Hepatocyte (in vitro differentiated cells): ENCODE results near the gene TADA3. TPM values are rescaled to one million over a fixed set of nuclear protein-coding genes. Genes with fewer than 3 reads are reported as not detected.

Experiments used
- DNase-seq: peaks from one replicate; pipeline ENCODE4 v3.0.0-alpha.2; 2016; ENCODE audit warnings: low spot score
- H2AFZ ChIP-seq: fragments of 200-600 bp; sonication (generic); 2 replicates; pipeline ENCODE4 v1.6.0; 2016; ENCODE audit warnings: antibody characterized with exemption, mild to moderate bottlenecking
- H3K27ac ChIP-seq: fragments of 200-600 bp; sonication (generic); 2 replicates; pipeline ENCODE4 v1.5.1; 2016; ENCODE audit warnings: mild to moderate bottlenecking
- H3K27me3 ChIP-seq: fragments of 200-600 bp; sonication (generic); 2 replicates; pipeline ENCODE4 v1.6.1; 2016
- H3K36me3 ChIP-seq: fragments of 200-600 bp; sonication (generic); replicated peaks from 2 replicates; pipeline ENCODE4 v1.5.1; 2016; ENCODE audit warnings: low read depth; ENCODE audit not compliant: insufficient read depth
- H3K4me1 ChIP-seq: fragments of 200-600 bp; sonication (generic); 2 replicates; pipeline ENCODE4 v1.5.1; 2016; ENCODE audit warnings: mild to moderate bottlenecking, moderate library complexity; ENCODE audit not compliant: insufficient read depth
- H3K4me2 ChIP-seq: fragments of 200-600 bp; sonication (generic); 2 replicates; pipeline ENCODE4 v1.6.0; 2016
- H3K4me3 ChIP-seq: fragments of 200-600 bp; sonication (generic); 2 replicates; pipeline ENCODE4 v1.5.1; 2016; ENCODE audit warnings: mild to moderate bottlenecking
- H3K79me2 ChIP-seq: fragments of 200-600 bp; sonication (generic); 2 replicates; pipeline ENCODE4 v1.6.0; 2017; ENCODE audit warnings: mild to moderate bottlenecking
- H3K9me2 ChIP-seq: fragments of 200-600 bp; sonication (generic); replicated peaks from 2 replicates; pipeline ENCODE4 v1.6.0; 2017; ENCODE audit warnings: mild to moderate bottlenecking; ENCODE audit not compliant: insufficient read depth
- H3K9me3 ChIP-seq: fragments of 200-600 bp; sonication (generic); 2 replicates; pipeline ENCODE4 v1.5.1; 2016; ENCODE audit warnings: low read depth, mild to moderate bottlenecking
- H4K20me1 ChIP-seq: fragments of 200-600 bp; sonication (generic); 2 replicates; pipeline ENCODE4 v1.6.0; 2016; ENCODE audit warnings: mild to moderate bottlenecking; ENCODE audit not compliant: insufficient read depth, poor library complexity, severe bottlenecking
- CTCF ChIP-seq: fragments of 200-600 bp; sonication (generic); IDR thresholded peaks from 2 replicates; pipeline ENCODE4 v1.5.1; 2016; ENCODE audit warnings: antibody characterized with exemption, mild to moderate bottlenecking; ENCODE audit not compliant: poor library complexity
- EZH2 ChIP-seq: fragments of 200-600 bp; sonication (generic); IDR thresholded peaks from 2 replicates; pipeline ENCODE4 v1.6.1; 2016; ENCODE audit warnings: antibody characterized with exemption, mild to moderate bottlenecking, borderline replicate concordance
- EZH2phosphoT487 ChIP-seq: fragments of 200-600 bp; sonication (generic); IDR thresholded peaks from one replicate; pipeline ENCODE4 v1.6.1; 2018; ENCODE audit warnings: antibody characterized with exemption, mild to moderate bottlenecking, low read depth, moderate library complexity; ENCODE audit not compliant: unreplicated experiment, severe bottlenecking
- WGBS: methylation state at CpG from one replicate; pipeline ENCODE4 v1.1.6; 2016; ENCODE audit warnings: low lambda C conversion rate; ENCODE audit errors: missing lambda C conversion rate; 5-methylcytosine and 5-hydroxymethylcytosine counted together
- polyA plus RNA-seq: library from polyadenylated mRNA; unstranded; fragments of >200 nt; fragmentation: Nextera tagmentation; extraction: Ambion mirVana; gene quantifications from 2 replicates; pipeline ENCODE4 v1.2.1, GENCODE V29; 2016
- total RNA-seq: library from RNA; depleted of rRNA; stranded (reverse); fragments of >200 nt; gene quantifications from 2 replicates; pipeline ENCODE4 v1.2.3, GENCODE V29; 2014

The TADA3 gene
- total and polyA plus RNA-seq, 2 experiments from 2014 or later: 61.2 to 65.5 TPM

GRCh38 chr3:9731206-9732079 is 60.8 kb downstream of the TADA3 start, which contains the start of gene BRPF1:
Gene BRPF1 (plus strand): TSS chr3:9731735. CDS start chr3:9734141, 2,406 bp downstream.
- Histone ChIP-seq H3K4me2 (peak within 1 kb of the TSS; percentile 98), H3K9me3 (no peaks in the 10 kb centered on the region), H2AFZ (peak within 1 kb of the TSS; percentile 92), H3K27me3 (no peaks in the 10 kb centered on the region), H3K4me3 (peak within 1 kb of the TSS; percentile 100), H3K4me1 (peaks cover 12% of the 10 kb centered on the region), H3K9me2 (no peaks in the 10 kb centered on the region), H3K79me2 (peaks cover 37% of the 10 kb centered on the region), H4K20me1 (peaks cover 15% of the 10 kb centered on the region), H3K36me3 (no peaks in the 10 kb centered on the region), H3K27ac (peak within 1 kb of the TSS; percentile 100)
- WGBS: under 1% methylated on average over 49 of the region's 88 CpGs
- TF ChIP-seq EZH2: no peak
- no peak for TF ChIP-seq EZH2phosphoT487
- no peak for TF ChIP-seq CTCF
- peak; percentile 100 for DNase-seq

- H3K4me3 ChIP-seq: peak overlapping the region; percentile 25
- H3K4me1 ChIP-seq: peaks cover 12% of the 10 kb centered on the region
- no peaks in the 10 kb centered on the region for H3K9me2 ChIP-seq
- H3K4me2 ChIP-seq: peak overlapping the region; percentile 70
- peaks cover 15% of the 10 kb centered on the region for H4K20me1 ChIP-seq
- H2AFZ ChIP-seq: peak overlapping the region; percentile 55
- peaks cover 35% of the 10 kb centered on the region for H3K79me2 ChIP-seq
- no peak for TF ChIP-seq EZH2
- TF ChIP-seq EZH2phosphoT487: no peak
- TF ChIP-seq CTCF: no peak
- H3K9me3 ChIP-seq: no peaks in the 10 kb centered on the region
- no peaks in the 10 kb centered on the region for H3K36me3 ChIP-seq
- WGBS: 3% methylated on average over 10 of the region's 17 CpGs
- H3K27ac ChIP-seq: peak overlapping the region; percentile 64
- no peak for DNase-seq
- H3K27me3 ChIP-seq: no peaks in the 10 kb centered on the region
These were observed 61.5 kb downstream of the TADA3 start for GRCh38 chr3:9730657-9731205.

Other genes starting within 250 kb of the TADA3 start
- gene LHFPL4, start 238.7 kb downstream of the TADA3 start, total RNA-seq: not detected in 2 replicates
- 0.09 and 0.34 TPM in 2 replicates for gene LHFPL4, start 238.7 kb downstream of the TADA3 start, polyA plus RNA-seq
- gene MTMR14, start 143.0 kb downstream of the TADA3 start, total RNA-seq: 26.9 and 27.1 TPM in 2 replicates
- 34.8 and 40.2 TPM in 2 replicates for gene MTMR14, start 143.0 kb downstream of the TADA3 start, polyA plus RNA-seq
- gene CPNE9, start 88.6 kb downstream of the TADA3 start, total RNA-seq: not detected in 2 replicates
- not detected in 2 replicates for gene CPNE9, start 88.6 kb downstream of the TADA3 start, polyA plus RNA-seq
- gene BRPF1, start 60.7 kb downstream of the TADA3 start, total RNA-seq: 9.6 and 10.7 TPM in 2 replicates
- gene BRPF1, start 60.7 kb downstream of the TADA3 start, polyA plus RNA-seq: 9.1 and 9.3 TPM in 2 replicates
- gene OGG1, start 42.5 kb downstream of the TADA3 start, total RNA-seq: 34.7 and 38.7 TPM in 2 replicates
- 43.2 and 48.9 TPM in 2 replicates for gene OGG1, start 42.5 kb downstream of the TADA3 start, polyA plus RNA-seq
- gene CAMK1, start 22.5 kb downstream of the TADA3 start, total RNA-seq: 9.7 and 11.8 TPM in 2 replicates
- 12.4 and 16.1 TPM in 2 replicates for gene CAMK1, start 22.5 kb downstream of the TADA3 start, polyA plus RNA-seq
- 175 and 182 TPM in 2 replicates for gene ARPC4, start 609 bp upstream of the TADA3 start, total RNA-seq
- gene ARPC4, start 609 bp upstream of the TADA3 start, polyA plus RNA-seq: 132 and 149 TPM in 2 replicates
- gene TTLL3, start 17.8 kb upstream of the TADA3 start, total RNA-seq: 20.5 and 21.5 TPM in 2 replicates
- 27.4 and 52.2 TPM in 2 replicates for gene TTLL3, start 17.8 kb upstream of the TADA3 start, polyA plus RNA-seq
- 37.4 and 38.7 TPM in 2 replicates for gene RPUSD3, start 51.5 kb upstream of the TADA3 start, total RNA-seq
- 74.7 and 82.3 TPM in 2 replicates for gene RPUSD3, start 51.5 kb upstream of the TADA3 start, polyA plus RNA-seq
- gene CIDEC, start 87.8 kb upstream of the TADA3 start, total RNA-seq: 16.6 and 20.4 TPM in 2 replicates
- gene CIDEC, start 87.8 kb upstream of the TADA3 start, polyA plus RNA-seq: 28.7 and 37.3 TPM in 2 replicates
- gene JAGN1, start 98.1 kb upstream of the TADA3 start, total RNA-seq: 61.4 and 73.8 TPM in 2 replicates
- 70.2 and 83.5 TPM in 2 replicates for gene JAGN1, start 98.1 kb upstream of the TADA3 start, polyA plus RNA-seq
- 9.1 and 10.2 TPM in 2 replicates for gene IL17RE, start 110.4 kb upstream of the TADA3 start, total RNA-seq
- 6.3 and 6.8 TPM in 2 replicates for gene IL17RE, start 110.4 kb upstream of the TADA3 start, polyA plus RNA-seq
- 27.3 and 39.4 TPM in 2 replicates for gene IL17RC, start 124.6 kb upstream of the TADA3 start, total RNA-seq
- 47.8 and 48.5 TPM in 2 replicates for gene IL17RC, start 124.6 kb upstream of the TADA3 start, polyA plus RNA-seq
- gene CRELD1, start 141.4 kb upstream of the TADA3 start, total RNA-seq: 40.5 and 43.9 TPM in 2 replicates
- 82.9 and 83.6 TPM in 2 replicates for gene CRELD1, start 141.4 kb upstream of the TADA3 start, polyA plus RNA-seq
- 1.1 and 2.5 TPM in 2 replicates for gene PRRT3, start 159.9 kb upstream of the TADA3 start, total RNA-seq
- gene PRRT3, start 159.9 kb upstream of the TADA3 start, polyA plus RNA-seq: 2.0 and 4.0 TPM in 2 replicates
- gene EMC3, start 194.4 kb upstream of the TADA3 start, total RNA-seq: 116 and 133 TPM in 2 replicates
- gene EMC3, start 194.4 kb upstream of the TADA3 start, polyA plus RNA-seq: 147 and 151 TPM in 2 replicates
- gene FANCD2, start 234.0 kb upstream of the TADA3 start, total RNA-seq: 7.3 and 8.8 TPM in 2 replicates
- 4.4 and 5.3 TPM in 2 replicates for gene FANCD2, start 234.0 kb upstream of the TADA3 start, polyA plus RNA-seq